HL-60/S4 treated with retinoic acid at 250 ng/mL for 4 days and 3 days (cell line): ENCODE results near the gene ACSM3.
"Not testable (repeated sequence)": the region's sequence is repeated elsewhere in the genome, so short reads cannot be mapped to it uniquely, and the experiment has no call there.

ENCODE experiments used
- in situ Hi-C: fragments of 300-500 bp; cut with MboI; formaldehyde crosslinking; loops from 2 replicates; pipeline ENCODE4 v1.7.0; 2022; ENCODE audit warnings: low sequenced_read_pairs

The ACSM3 gene

GRCh38 chr16:20763461-20764232 lies at the start of gene ACSM3:
Gene ACSM3, plus strand, starts transcription at chr16:20764014. Its CDS starts 6,021 bp downstream, at chr16:20770035.
- in situ Hi-C loops, result no loop called here

- in situ Hi-C loops, result not testable (repeated sequence)
Observed at GRCh38 chr16:20717718-20718117, 46.1 kb upstream of the ACSM3 start.

GRCh38 chr16:20720251-20720650 lies 43.6 kb upstream of the ACSM3 start:
- in situ Hi-C loops, result no loop called here

- in situ Hi-C loops, result no loop called here
Observed at GRCh38 chr16:20726661-20727060, 37.2 kb upstream of the ACSM3 start.

GRCh38 chr16:20727181-20727580 lies 36.6 kb upstream of the ACSM3 start:
- in situ Hi-C loops, result no loop called here

- in situ Hi-C loops, result no loop called here
Observed at GRCh38 chr16:20729141-20729540, 34.7 kb upstream of the ACSM3 start.

- in situ Hi-C loops, result no loop called here
Observed at GRCh38 chr16:20734056-20734455, 29.8 kb upstream of the ACSM3 start.

- in situ Hi-C loops, result no loop called here
Observed at GRCh38 chr16:20734782-20735181, 29.0 kb upstream of the ACSM3 start.

- in situ Hi-C loops, result no loop called here
Observed at GRCh38 chr16:20735490-20735889, 28.3 kb upstream of the ACSM3 start.

GRCh38 chr16:20740007-20740883 lies 23.6 kb upstream of the ACSM3 start:
- in situ Hi-C loops, result no loop called here

GRCh38 chr16:20740901-20741521 lies 22.8 kb upstream of the ACSM3 start:
- in situ Hi-C loops, result no loop called here

- in situ Hi-C loops, result no loop called here
Observed at GRCh38 chr16:20741554-20742285, 22.1 kb upstream of the ACSM3 start, which contains the start of gene THUMPD1. Gene THUMPD1, minus strand, starts transcription at chr16:20741818. Its CDS starts 79 bp downstream, at chr16:20741739.

GRCh38 chr16:20743591-20743990 lies 20.2 kb upstream of the ACSM3 start:
- in situ Hi-C loops, result no loop called here

GRCh38 chr16:20744922-20745440 lies 18.8 kb upstream of the ACSM3 start:
- in situ Hi-C loops, result no loop called here

- in situ Hi-C loops, result no loop called here
Observed at GRCh38 chr16:20746461-20746860, 17.4 kb upstream of the ACSM3 start.

GRCh38 chr16:20747030-20747816 lies 16.6 kb upstream of the ACSM3 start:
- in situ Hi-C loops, result no loop called here

- in situ Hi-C loops, result no loop called here
Observed at GRCh38 chr16:20749474-20749873, 14.3 kb upstream of the ACSM3 start.

- in situ Hi-C loops, result no loop called here
Observed at GRCh38 chr16:20750558-20750957, 13.3 kb upstream of the ACSM3 start.

- in situ Hi-C loops, result no loop called here
Observed at GRCh38 chr16:20753727-20754126, 10.1 kb upstream of the ACSM3 start.

GRCh38 chr16:20755238-20755637 lies 8.6 kb upstream of the ACSM3 start:
- in situ Hi-C loops, result no loop called here
